Fibroblast of skin of abdomen (primary cell): ENCODE results near the gene MORF4L1.
"Not testable (repeated sequence)": the region's sequence is repeated elsewhere in the genome, so short reads cannot be mapped to it uniquely, and the experiment has no call there.

Experiments
- DNase-seq: peaks from one replicate; pipeline ENCODE4 v3.0.0-alpha.2; 2013

Gene MORF4L1

GRCh38 chr15:78859971-78860719, 12.5 kb upstream of the MORF4L1 start:
- peak; percentile 88 for DNase-seq

DNA sequence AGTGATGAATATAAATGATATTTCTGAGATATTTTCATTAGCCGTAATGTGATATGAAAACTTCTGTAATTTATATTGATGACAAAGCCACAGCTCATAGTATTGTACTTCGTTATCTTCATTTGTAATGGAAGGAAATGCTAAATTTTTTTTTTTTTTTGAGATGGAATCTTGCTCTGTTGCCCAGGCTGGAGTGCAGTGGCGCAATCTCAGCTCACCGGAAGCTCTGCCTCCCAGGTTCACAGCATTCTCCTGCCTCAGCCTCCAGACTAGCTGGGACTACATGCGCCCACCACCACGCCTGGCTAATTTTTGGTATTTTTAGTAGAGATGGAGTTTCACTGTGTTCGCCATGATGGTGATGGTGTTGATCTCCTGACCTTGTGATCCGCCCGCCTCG, 7.1 kb upstream of the MORF4L1 start:
- DNase-seq = not testable (repeated sequence)

- DNase-seq = not testable (repeated sequence)
Observed at GRCh38 chr15:78866031-78866430, 6.7 kb upstream of the MORF4L1 start.

- DNase-seq = no peak
Observed at GRCh38 chr15:78866803-78867202, 5.9 kb upstream of the MORF4L1 start.

GRCh38 chr15:78868366-78868765, 4.3 kb upstream of the MORF4L1 start:
- DNase-seq = no peak

DNA sequence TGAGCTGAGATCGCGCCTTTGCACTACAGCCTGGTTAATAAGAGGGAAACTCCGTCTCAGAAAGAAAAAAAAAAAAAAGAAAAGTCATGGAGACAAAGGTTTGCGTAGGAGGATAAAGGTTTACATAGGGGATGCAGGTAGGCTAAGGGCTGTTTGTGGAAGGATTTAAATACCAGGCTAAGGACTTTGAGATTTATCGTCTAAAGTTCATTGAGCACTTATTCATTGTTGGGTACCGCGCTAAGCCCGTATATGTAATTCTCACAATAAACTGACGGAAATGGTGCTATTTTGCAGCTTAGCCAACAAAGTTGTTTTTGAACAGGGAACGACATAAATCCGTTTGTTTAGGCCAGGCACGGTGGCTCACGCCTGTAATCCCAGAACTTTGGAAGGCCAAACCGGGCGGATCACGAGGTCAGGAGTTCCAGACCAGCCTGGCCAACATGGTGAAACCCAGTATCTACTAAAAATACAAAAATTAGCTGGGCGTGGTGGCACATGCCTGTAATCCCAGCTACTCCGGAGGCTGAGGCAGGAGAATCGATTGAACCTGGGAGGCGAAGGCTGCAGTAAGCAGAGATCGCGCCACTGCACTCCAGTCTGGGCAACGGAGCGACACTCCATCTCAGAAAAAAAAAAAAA, 1.1 kb upstream of the MORF4L1 start:
- DNase-seq = not testable (repeated sequence)

GRCh38 chr15:78872972-78873792, 492 bp downstream of the MORF4L1 start:
- peak; percentile 94 for DNase-seq

- DNase-seq = peak; percentile 8
Observed at GRCh38 chr15:78873793-78874765, 1.4 kb downstream of the MORF4L1 start.

GRCh38 chr15:78875107-78875914, 2.6 kb downstream of the MORF4L1 start:
- DNase-seq = no peak

- DNase-seq = not testable (repeated sequence)
Observed at GRCh38 chr15:78876954-78877353, 4.3 kb downstream of the MORF4L1 start.

DNA sequence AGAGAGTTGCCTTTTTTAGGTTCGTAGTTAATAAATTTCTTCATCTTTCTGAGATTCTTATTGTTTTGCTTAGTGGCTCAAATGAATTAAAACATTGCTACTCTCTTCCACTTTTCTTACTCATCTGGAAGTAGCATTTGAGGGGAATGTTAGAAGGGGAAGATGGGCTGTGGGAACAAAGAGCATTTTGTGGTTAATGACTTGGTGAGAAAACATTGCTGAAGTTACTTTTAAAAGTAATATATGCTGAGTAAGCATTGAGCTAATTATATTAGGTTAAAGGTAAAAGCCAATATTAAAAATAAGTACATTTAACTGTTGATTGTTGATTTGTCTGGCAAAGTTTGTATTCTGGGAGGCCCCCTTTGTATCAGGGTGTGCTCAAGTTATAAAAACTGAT, 5.7 kb downstream of the MORF4L1 start:
- peak; percentile 66 for DNase-seq

DNA sequence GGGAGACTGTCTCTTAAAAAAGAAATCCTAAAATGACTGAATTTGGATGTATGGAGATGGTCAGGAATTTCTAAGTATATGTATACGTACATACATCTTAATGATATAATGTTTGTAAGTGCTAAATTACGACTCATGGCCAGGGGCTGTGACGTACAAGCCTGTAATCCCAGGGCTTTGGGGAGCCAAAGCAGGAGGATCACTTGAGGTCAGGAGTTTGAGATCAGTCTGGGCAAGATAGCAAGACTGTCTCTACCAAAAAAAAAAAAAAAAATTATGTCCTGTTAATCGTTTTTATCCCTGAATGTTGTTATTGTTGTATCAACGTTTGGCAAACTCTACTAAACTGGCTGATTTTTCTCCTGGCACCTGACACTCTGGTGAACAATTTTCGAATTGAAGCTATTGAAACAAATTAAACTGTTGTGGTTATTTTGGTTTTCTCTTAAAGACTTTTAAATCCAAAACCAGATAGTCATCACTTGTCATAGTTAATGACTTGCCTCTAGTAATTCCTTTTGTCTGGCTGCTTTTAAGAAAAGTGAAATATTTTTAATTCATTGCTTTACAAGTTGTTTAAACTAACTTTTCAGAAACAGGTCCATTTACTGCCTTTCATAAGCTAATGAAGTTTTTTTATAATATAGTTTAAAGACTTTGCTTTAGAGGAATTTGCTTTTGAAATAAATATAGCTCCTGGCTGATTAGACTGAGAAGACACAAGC, 7.0 kb downstream of the MORF4L1 start:
- DNase-seq = peak; percentile 44

DNA sequence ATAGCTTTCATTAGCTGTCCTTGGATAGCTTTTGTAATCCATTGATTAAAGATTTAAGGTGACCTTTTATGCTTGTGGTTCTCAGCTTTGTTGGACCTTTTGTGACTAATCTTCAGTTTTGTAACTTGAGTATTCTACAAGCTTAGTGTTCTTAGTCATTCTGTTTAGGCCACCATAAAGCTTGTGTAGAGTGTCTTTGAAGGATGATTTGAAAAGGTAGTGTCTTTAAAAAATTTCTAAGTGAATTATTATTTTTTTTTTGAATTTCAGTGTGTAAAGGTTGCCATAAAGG, 7.5 kb downstream of the MORF4L1 start:
- peak; percentile 35 for DNase-seq

- peak; percentile 58 for DNase-seq
Observed at GRCh38 chr15:78880813-78881212, 8.1 kb downstream of the MORF4L1 start.

- DNase-seq = no peak
Observed at GRCh38 chr15:78881681-78882080, 9.0 kb downstream of the MORF4L1 start.

DNA sequence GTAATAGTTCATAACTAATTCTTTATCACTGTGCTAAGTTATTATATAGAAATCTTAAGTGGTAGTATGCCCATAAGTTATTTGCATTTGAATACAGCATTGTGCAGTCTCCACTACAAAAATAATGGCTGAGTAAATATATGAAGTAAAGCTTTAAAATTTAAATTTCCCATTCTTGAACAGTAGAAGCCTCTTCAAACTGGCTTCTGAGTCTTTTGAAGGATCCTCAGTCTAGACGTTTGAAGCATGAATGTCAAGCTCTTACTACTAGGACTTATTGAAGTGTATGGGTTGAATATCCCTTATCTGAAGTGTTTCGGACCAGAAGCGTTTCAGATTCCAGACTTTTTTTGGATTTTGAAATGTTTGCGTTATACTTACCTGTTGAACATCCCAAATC, 16.3 kb downstream of the MORF4L1 start:
- no peak for DNase-seq

- DNase-seq = no peak
Observed at GRCh38 chr15:78893538-78893937, 20.8 kb downstream of the MORF4L1 start.

GRCh38 chr15:78895471-78895870, 22.8 kb downstream of the MORF4L1 start:
- DNase-seq = no peak

- DNase-seq = no peak
Observed at GRCh38 chr15:78898540-78898939, 25.9 kb downstream of the MORF4L1 start.

DNA sequence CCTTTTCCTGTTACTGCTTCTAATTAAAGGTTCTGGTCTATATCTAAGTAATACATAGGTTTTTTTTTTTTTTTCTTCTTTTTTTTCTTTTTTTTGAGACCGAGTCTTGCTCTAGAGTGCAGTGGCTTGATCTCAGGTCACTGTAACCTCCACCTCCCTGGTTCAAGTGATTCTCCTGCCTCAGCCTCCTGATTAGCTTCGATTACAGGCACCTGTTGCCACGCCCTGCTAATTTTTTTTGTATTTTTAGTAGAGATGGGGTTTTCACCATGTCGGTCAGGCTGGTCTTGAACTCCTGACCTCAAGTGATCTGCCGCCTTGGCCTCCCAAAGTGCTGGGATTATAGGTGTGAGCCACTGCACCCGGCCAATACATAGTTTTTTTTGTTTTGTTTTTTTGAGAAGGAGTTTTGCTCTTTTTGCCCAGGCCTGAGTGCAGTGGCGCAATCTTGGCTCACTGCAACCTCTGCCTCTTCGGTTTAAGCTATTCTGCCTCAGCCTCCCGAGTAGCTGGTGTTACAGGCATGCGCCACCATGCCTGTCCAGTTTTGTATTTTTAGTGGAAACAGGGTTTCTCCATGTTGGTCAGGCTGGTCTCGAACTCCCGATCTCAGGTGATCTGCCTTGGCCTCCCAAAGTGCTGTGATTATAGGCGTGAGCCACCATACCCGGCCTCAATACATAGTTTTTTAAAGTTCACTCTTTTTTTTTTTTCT, 28.3 kb downstream of the MORF4L1 start:
- not testable (repeated sequence) for DNase-seq
